ENCODE results near the gene CENPVL1.

CENPVL1 gene

GRCh38 chrX:51747671-51748070, 37.4 kb downstream of the CENPVL1 start:
- Histone ChIP-seq H3K79me2 (ENCODE audit: insufficient read depth, low read length) (peaks cover 23% of the 10 kb centered on the region), H2AFZ (ENCODE audit: low read depth, low read length) (no peak overlapping the region), H3K27ac (ENCODE audit: low read length) (no peak overlapping the region), H4K20me1 (ENCODE audit: insufficient read depth, low read length) (peaks cover 6% of the 10 kb centered on the region; the same call in 1 of the 2 replicates), H3K4me3 (ENCODE audit: low read depth in 1 of 2, low read length in 2 of 2) (no peak overlapping the region), H3K4me1 (ENCODE audit: insufficient read depth, low read length) (peaks cover 21% of the 10 kb centered on the region), H3K9ac (ENCODE audit: low read depth, low read length) (no peak overlapping the region), H3K36me3 (ENCODE audit: insufficient read depth, low read length) (peaks cover 7% of the 10 kb centered on the region), H3K4me2 (ENCODE audit: insufficient read depth, low read length) (no peak overlapping the region), H3K9me3 (ENCODE audit: insufficient read depth, low read length, severe bottlenecking) (no peaks in the 10 kb centered on the region), H3K27me3 (ENCODE audit: insufficient read depth, low read length, poor library complexity) (no peaks in the 10 kb centered on the region)
- no peak for TF ChIP-seq EZH2 (IDR thresholded peaks at IDR 0.05; ENCODE audit: borderline replicate concordance, low read depth, low read length, severe bottlenecking)
- TF ChIP-seq, protein P1, sequence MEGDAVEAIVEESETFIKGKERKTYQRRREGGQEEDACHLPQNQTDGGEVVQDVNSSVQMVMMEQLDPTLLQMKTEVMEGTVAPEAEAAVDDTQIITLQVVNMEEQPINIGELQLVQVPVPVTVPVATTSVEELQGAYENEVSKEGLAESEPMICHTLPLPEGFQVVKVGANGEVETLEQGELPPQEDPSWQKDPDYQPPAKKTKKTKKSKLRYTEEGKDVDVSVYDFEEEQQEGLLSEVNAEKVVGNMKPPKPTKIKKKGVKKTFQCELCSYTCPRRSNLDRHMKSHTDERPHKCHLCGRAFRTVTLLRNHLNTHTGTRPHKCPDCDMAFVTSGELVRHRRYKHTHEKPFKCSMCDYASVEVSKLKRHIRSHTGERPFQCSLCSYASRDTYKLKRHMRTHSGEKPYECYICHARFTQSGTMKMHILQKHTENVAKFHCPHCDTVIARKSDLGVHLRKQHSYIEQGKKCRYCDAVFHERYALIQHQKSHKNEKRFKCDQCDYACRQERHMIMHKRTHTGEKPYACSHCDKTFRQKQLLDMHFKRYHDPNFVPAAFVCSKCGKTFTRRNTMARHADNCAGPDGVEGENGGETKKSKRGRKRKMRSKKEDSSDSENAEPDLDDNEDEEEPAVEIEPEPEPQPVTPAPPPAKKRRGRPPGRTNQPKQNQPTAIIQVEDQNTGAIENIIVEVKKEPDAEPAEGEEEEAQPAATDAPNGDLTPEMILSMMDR (IDR thresholded peaks at IDR 0.05; ENCODE audit: borderline replicate concordance, extremely low read depth, low read length, poor library complexity, severe bottlenecking) = no peak
- ATAC-seq (ENCODE audit: insufficient read depth, low read depth) (no peak), DNase-seq (no peak)

DNA sequence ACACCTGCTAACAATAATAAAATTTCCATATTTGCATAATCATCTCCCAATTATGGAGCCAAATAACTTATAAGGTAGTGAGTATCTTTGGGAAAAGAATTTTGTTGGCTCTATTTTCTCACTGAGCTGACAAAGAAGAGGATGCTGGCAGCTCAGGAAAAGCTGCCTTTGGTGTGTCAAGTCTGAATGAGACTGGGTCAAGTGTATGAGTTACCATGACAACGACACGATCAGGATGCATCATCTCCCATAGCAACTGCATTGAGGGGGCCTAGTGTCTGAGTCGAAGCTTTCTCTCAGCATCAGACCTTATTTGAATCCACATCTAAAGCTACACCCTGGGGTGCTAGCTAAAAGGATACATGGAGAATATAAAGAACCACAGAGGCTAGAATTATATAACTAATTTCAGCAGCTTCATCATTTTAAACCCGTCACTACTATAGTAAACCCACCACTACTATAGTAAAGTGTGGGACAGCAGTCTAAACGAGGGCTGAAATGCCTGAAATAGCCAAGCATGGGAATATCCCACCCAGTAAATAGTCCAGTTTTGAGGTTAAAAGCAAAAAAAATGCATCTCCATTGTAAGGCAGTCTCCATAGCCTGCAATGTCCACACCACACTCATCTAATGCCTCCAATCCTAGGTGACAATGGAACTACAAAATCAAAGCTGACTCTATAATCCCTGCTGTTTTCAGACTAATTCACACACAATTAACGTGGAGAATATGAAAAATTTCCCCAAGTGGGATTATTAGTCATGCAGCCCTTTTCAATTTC, 48.9 kb downstream of the CENPVL1 start:
- ATAC-seq (ENCODE audit: insufficient read depth, low read depth) = no peak

GRCh38 chrX:51760657-51761056, 50.3 kb downstream of the CENPVL1 start:
- Histone ChIP-seq H3K36me3 (ENCODE audit: insufficient read depth, low read length) (no peaks in the 10 kb centered on the region), H3K27ac (ENCODE audit: low read length) (no peak overlapping the region), H3K4me1 (ENCODE audit: insufficient read depth, low read length) (no peaks in the 10 kb centered on the region), H3K79me2 (ENCODE audit: insufficient read depth, low read length) (no peaks in the 10 kb centered on the region), H4K20me1 (ENCODE audit: insufficient read depth, low read length) (no peaks in the 10 kb centered on the region), H3K4me2 (ENCODE audit: insufficient read depth, low read length) (no peak overlapping the region), H3K4me3 (ENCODE audit: low read depth in 1 of 2, low read length in 2 of 2) (no peak overlapping the region), H3K9ac (ENCODE audit: low read depth, low read length) (no peak overlapping the region), H3K9me3 (ENCODE audit: insufficient read depth, low read length, severe bottlenecking) (no peaks in the 10 kb centered on the region), H3K27me3 (ENCODE audit: insufficient read depth, low read length, poor library complexity) (no peaks in the 10 kb centered on the region), H2AFZ (ENCODE audit: low read depth, low read length) (no peak overlapping the region)
- ATAC-seq (ENCODE audit: insufficient read depth, low read depth) (no peak), DNase-seq (no peak)
- TF ChIP-seq, protein P1 (IDR thresholded peaks at IDR 0.05; ENCODE audit: borderline replicate concordance, extremely low read depth, low read length, poor library complexity, severe bottlenecking) = no peak

More for the DNA sequence above, 48.9 kb downstream of the CENPVL1 start:
- H3K27me3 ChIP-seq (ENCODE audit: insufficient read depth, low read length, poor library complexity) = no peaks in the 10 kb centered on the region
- H3K9me3 ChIP-seq (ENCODE audit: insufficient read depth, low read length, severe bottlenecking) = no peaks in the 10 kb centered on the region
- TF ChIP-seq, protein P1 (IDR thresholded peaks at IDR 0.05; ENCODE audit: borderline replicate concordance, extremely low read depth, low read length, poor library complexity, severe bottlenecking) = no peak
- TF ChIP-seq EZH2 (IDR thresholded peaks at IDR 0.05; ENCODE audit: borderline replicate concordance, low read depth, low read length, severe bottlenecking) = no peak
- H3K9ac ChIP-seq (ENCODE audit: low read depth, low read length) = no peak overlapping the region
- H4K20me1 ChIP-seq (ENCODE audit: insufficient read depth, low read length) = no peaks in the 10 kb centered on the region
- H3K4me3 ChIP-seq (ENCODE audit: low read depth in 1 of 2, low read length in 2 of 2) = no peak overlapping the region
- H3K4me1 ChIP-seq (ENCODE audit: insufficient read depth, low read length) = no peaks in the 10 kb centered on the region
- H3K27ac ChIP-seq (ENCODE audit: low read length) = no peak overlapping the region
- no peaks in the 10 kb centered on the region for H3K36me3 ChIP-seq (ENCODE audit: insufficient read depth, low read length)
- H2AFZ ChIP-seq (ENCODE audit: low read depth, low read length) = no peak overlapping the region
- no peak overlapping the region for H3K4me2 ChIP-seq (ENCODE audit: insufficient read depth, low read length)
- no peaks in the 10 kb centered on the region for H3K79me2 ChIP-seq (ENCODE audit: insufficient read depth, low read length)
- DNase-seq = no peak
